Large intestine (tissue), 3 donors: ENCODE results near the gene DET1. TPM values are rescaled to one million over a fixed set of nuclear protein-coding genes. Genes with fewer than 3 reads are reported as not detected.
A peak's percentile ranks its signal among the peaks of the same experiment; 100 is the strongest.

Source experiments
- DNase-seq, 2 donors: peaks; one replicate each; pipeline versions ENCODE4 v3.0.0 to v3.0.0-alpha.2; 2013
- H3K27ac ChIP-seq: one replicate; pipeline ENCODE4 v1.5.1; 2013; ENCODE audit warnings: low read length
- H3K27me3 ChIP-seq: 2 replicates; pipeline ENCODE4 v1.6.1; 2013; ENCODE audit warnings: low read length; ENCODE audit not compliant: control insufficient read depth, insufficient read depth
- H3K36me3 ChIP-seq: 2 replicates; pipeline ENCODE4 v1.6.1; 2013; ENCODE audit warnings: low read length; ENCODE audit not compliant: control insufficient read depth, insufficient read depth
- H3K4me1 ChIP-seq: one replicate; pipeline ENCODE4 v1.6.1; 2013; ENCODE audit warnings: low read length; ENCODE audit not compliant: control insufficient read depth, insufficient read depth
- H3K4me3 ChIP-seq: one replicate; pipeline ENCODE4 v1.5.1; 2013; ENCODE audit warnings: low read length
- H3K9me3 ChIP-seq: one replicate; pipeline ENCODE4 v1.6.1; 2013; ENCODE audit warnings: mild to moderate bottlenecking, low read depth, low read length, moderate library complexity; ENCODE audit not compliant: control insufficient read depth
- WGBS: methylation state at CpG from one replicate; pipeline ENCODE4 v1.1.5; 2013; ENCODE audit warnings: low lambda C conversion rate; ENCODE audit not compliant: insufficient coverage; 5-methylcytosine and 5-hydroxymethylcytosine counted together
- polyA plus RNA-seq: library from polyadenylated mRNA; unstranded; fragments of 120-200 nt; gene quantifications from one replicate; pipeline ENCODE4 v1.2.1, GENCODE V29; 2013

The DET1 gene
- polyA plus RNA-seq, 1 donor: 12.1 TPM

DNA sequence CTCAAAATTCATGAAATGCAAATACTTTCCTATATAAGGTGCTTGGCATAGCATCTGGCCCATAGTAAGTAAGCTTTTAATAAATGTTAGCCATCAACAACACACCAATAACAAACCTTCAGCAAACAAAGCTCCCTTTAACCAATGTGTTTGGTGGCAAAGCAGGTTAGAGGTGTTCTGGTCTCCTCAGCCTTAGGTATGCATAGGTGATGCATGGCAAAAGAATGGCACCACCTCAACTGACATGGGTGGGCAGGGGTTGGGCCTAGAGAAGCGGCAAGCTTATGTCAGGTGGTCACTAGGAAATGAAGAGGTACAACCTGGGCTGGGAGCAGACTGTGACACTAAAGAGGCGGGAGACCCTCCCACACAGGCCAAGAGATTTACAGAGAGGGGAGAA lies 40.8 kb downstream of the DET1 start:
- WGBS: no CpG with 5 or more reads among the region's 2 CpGs
- Histone ChIP-seq H3K27me3 (no peaks in the 10 kb centered on the region), H3K4me1 (no peaks in the 10 kb centered on the region), H3K4me3 (no peak overlapping the region), H3K27ac (no peak overlapping the region), H3K36me3 (peaks cover 48% of the 10 kb centered on the region), H3K9me3 (no peaks in the 10 kb centered on the region)
- no peak for DNase-seq

DNA sequence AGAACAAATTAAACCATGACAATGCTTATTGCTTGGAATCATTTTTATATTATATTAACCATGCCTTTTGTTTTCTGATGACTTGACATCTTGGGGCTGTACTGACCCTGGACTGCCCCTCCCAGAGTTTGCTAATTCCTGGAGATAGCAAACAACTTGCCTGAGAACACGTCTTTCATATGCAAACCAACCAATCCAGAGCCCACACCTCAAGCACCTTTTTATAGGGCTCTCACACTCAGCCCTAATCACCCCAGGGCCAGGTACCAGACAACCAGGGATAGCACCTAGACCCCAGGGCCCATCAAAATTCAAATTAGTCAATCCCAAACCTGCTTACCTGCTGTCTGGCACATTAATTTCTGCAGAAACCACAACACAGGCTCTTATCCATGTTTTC lies 42.0 kb downstream of the DET1 start:
- H3K36me3 ChIP-seq: peaks cover 37% of the 10 kb centered on the region
- no peaks in the 10 kb centered on the region for H3K27me3 ChIP-seq
- no CpG with 5 or more reads among the region's 1 CpG for WGBS
- no peaks in the 10 kb centered on the region for H3K4me1 ChIP-seq
- no peak for DNase-seq
- no peaks in the 10 kb centered on the region for H3K9me3 ChIP-seq
- no peak overlapping the region for H3K4me3 ChIP-seq
- no peak overlapping the region for H3K27ac ChIP-seq

DNA sequence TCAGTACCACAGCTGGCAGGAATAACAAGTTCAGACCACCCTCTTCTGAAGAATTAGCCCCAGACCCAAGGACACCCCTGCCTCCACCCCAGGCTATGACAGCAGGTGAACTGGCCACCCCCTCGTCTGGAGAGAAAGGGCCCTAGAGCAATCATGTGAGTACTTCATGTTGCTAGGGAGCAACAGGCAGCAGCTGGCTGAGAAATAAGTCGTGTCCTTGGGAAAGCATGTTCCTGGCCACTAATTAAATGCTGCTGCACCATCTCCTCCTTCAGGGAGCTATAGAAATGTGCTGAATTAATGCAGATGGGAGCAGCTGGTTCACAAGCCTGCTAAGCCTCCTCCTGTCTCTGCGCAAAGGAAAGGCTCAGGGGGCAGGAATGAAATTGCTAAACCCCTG lies 47.5 kb downstream of the DET1 start:
- no peaks in the 10 kb centered on the region for H3K4me1 ChIP-seq
- H3K27me3 ChIP-seq: no peaks in the 10 kb centered on the region
- H3K36me3 ChIP-seq: peaks cover 18% of the 10 kb centered on the region
- no peak overlapping the region for H3K27ac ChIP-seq
- peak; percentile 3 to 9 for DNase-seq
- H3K9me3 ChIP-seq: no peaks in the 10 kb centered on the region
- WGBS: no CpG with 5 or more reads among the region's 3 CpGs
- H3K4me3 ChIP-seq: no peak overlapping the region

DNA sequence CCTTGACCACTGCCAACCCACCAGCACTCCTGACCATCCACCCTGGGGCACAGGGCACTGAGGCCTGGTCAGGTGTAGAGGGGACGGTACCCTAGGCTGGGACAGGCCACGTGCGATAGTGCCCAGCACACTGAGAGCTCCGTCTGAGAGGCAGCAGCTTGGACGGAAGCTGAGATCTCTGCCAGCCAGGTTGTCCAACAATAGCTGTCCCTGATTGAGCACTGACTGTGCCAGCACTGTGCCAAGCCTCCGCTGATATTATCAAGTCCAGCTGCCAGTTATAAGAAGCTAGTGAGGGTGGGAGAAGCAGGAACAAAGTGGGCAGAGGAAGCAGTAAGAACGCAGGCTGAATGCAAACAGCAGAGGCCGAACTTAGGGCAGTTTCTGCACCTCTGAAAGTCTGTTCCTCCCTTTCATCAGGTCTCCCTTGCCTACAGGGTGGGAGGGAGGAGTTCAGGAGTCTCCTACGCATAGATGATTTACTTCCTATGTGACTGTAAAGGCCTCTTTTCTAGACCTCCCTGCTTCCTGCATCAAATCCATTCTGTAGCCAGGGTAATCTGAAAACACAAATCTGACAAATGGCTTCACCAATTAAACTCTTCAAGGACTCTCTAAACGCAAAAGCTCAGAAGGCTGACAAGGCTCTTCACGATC lies 49.2 kb downstream of the DET1 start:
- Histone ChIP-seq H3K9me3 (no peaks in the 10 kb centered on the region), H3K36me3 (peaks cover 12% of the 10 kb centered on the region), H3K4me1 (no peaks in the 10 kb centered on the region), H3K27ac (no peak overlapping the region), H3K27me3 (no peaks in the 10 kb centered on the region), H3K4me3 (no peak overlapping the region)
- no peak for DNase-seq
- WGBS: 100% methylated on average over 1 of the region's 11 CpGs

DNA sequence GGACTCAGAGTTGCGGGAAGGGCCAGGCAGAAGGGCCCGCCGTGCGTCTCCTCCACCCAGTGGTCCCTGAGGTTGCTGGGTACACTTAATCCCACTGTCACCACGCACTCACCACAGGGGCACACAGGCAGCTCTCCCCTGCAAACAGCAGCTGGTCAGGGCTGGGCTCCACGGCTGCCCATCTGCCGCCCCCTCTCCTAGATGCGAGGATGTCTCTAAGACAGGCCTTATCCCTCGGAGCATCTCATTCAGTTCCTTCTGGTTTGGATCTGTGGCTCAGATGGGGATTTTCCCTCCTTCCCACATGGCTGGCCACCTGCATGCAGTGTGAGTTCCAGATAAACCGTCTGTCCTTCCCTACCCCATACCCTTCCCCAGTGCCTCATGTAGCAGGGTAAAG lies 52.6 kb downstream of the DET1 start:
- Histone ChIP-seq H3K27ac (no peak overlapping the region), H3K27me3 (no peaks in the 10 kb centered on the region), H3K4me1 (no peaks in the 10 kb centered on the region), H3K4me3 (no peak overlapping the region), H3K36me3 (peaks cover 12% of the 10 kb centered on the region), H3K9me3 (no peaks in the 10 kb centered on the region)
- WGBS: 100% methylated on average over 1 of the region's 10 CpGs
- no peak for DNase-seq

DNA sequence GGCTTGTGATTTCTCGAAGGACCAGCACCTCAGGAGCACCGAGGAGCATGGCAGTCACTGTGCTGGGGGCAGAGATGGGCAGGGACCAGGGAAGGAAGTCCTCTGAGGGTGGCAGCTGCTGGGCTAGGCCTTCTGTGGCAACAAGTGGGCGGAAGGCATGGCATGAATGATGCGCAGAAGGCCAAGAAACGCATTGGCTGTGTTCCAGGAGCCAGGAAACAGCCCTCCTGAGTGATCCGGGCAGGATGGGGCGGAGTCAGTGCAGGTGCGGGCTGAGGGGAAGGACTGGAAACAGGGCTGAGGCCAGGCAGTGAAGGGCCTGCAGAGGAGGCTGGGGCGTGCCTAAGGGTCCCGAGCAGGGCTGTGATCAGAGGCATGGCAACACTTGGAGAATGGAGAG lies 55.3 kb downstream of the DET1 start:
- Histone ChIP-seq H3K9me3 (no peaks in the 10 kb centered on the region), H3K27me3 (no peaks in the 10 kb centered on the region), H3K36me3 (peaks cover 4% of the 10 kb centered on the region), H3K4me3 (no peak overlapping the region), H3K27ac (no peak overlapping the region), H3K4me1 (no peaks in the 10 kb centered on the region)
- no peak for DNase-seq
- WGBS: no CpG with 5 or more reads among the region's 10 CpGs

DNA sequence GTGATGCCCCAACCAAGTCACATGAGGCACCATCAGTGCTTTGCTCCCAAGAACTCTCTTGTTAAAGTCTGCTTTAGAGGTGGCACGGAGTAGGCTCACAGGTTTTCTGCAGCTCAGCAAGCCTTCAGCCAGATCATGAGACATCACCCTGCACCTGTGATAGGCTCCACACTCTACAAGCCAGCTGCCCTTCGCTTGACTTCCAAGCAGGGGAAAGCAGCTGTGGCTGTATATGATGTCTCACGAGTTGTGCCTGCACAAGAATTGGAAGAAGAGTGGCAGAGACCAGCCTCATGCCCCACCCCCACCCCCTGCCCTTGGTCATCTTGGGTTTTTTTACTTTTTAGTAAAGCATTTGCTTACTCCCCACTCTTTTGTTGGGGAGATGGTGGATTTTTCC lies 56.4 kb downstream of the DET1 start:
- Histone ChIP-seq H3K9me3 (no peaks in the 10 kb centered on the region), H3K4me3 (no peak overlapping the region), H3K4me1 (no peaks in the 10 kb centered on the region), H3K27ac (no peak overlapping the region), H3K27me3 (no peaks in the 10 kb centered on the region), H3K36me3 (peaks cover 3% of the 10 kb centered on the region)
- DNase-seq: no peak
- no CpG with 5 or more reads among the region's 3 CpGs for WGBS

DNA sequence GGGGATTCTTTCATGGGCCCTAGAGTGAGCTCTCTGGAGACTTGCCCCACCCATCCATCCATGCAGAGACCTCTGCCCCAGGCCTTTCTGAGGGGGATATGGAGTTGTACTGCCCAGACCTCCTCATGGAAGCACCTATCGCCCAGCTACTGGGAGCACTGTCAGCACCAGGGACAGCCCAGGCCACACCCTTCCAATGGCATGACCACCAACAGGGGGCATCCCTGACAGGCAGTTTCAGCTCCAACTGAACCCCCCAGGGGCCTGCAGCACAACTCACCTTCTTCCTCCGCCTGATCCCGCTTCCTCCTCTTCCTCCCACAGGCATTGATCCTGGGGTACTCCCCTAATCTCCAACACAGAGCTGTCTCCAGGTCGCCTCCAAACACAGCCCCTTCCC lies 57.2 kb downstream of the DET1 start:
- H3K27ac ChIP-seq: no peak overlapping the region
- no peak for DNase-seq
- H3K4me1 ChIP-seq: no peaks in the 10 kb centered on the region
- H3K9me3 ChIP-seq: no peaks in the 10 kb centered on the region
- WGBS: no CpG with 5 or more reads among the region's 4 CpGs
- no peaks in the 10 kb centered on the region for H3K36me3 ChIP-seq
- H3K27me3 ChIP-seq: no peaks in the 10 kb centered on the region
- H3K4me3 ChIP-seq: no peak overlapping the region

DNA sequence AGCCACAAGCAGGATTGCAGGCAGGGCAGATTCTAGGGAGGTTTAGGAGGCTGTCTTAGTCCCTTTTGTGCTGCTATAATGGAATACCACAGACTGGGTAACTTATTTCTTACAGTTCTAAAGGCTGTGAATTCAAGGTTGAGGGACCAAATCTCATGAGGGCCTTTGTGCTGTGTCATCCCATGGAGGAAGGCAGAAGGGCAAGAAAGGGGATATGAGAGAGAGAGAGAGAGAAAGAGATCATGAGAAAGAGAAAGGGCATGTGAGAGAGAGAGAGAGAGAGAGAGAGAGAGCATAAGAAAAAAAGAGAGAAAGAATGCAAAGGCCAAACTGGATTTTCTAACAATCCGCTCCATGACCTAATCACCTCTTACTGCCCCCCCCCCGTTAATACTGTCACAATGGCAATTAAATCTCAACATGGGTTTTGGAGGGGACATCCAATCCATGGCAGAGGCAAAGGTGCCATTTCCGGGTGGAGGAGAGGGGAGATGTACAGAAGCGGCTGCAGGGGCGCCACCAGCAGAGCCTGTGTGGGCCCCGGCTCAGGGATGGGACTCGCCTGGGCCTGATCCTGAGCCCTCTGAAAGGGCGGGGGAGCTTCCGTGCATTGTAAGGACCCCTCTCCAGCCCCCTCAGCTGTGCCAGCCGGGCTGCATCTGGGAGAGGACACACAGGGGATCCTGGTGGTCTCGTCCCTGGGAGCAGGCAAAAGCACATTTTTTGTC lies 58.5 kb downstream of the DET1 start:
- no peaks in the 10 kb centered on the region for H3K27me3 ChIP-seq
- H3K4me3 ChIP-seq: no peak overlapping the region
- H3K36me3 ChIP-seq: peaks cover 2% of the 10 kb centered on the region
- no peaks in the 10 kb centered on the region for H3K4me1 ChIP-seq
- DNase-seq: no peak
- H3K9me3 ChIP-seq: no peaks in the 10 kb centered on the region
- WGBS: no CpG with 5 or more reads among the region's 11 CpGs
- no peak overlapping the region for H3K27ac ChIP-seq

DNA sequence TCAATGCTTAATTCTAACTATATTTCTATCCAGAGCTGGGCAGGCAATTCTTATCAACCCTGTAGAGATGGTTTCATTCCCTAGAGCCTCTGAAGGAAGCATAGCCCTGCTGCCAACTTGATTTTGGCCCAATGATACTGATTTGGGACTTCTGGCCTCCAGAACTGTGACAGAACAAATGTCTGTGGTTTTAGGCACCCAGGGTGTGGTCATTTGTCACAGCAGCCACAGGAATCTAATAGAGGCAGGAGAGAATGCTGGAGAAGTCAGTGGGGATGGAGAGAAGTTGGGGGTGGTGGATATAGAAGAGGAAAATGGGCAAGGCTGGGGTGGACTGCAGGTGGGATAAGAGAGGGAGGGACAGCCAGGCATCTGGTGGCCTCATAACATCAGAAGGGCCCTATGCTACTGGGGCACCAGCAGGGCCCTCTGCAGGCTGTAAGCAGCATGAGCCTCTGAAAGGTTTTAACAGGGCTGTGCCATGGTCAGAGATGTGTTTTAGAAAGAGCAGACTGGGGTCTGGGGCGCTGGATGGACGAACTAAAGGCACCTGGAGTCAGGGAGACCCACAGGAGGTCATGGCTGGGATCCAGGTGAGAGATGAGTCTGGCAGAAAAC lies 59.2 kb downstream of the DET1 start:
- Histone ChIP-seq H3K4me1 (no peaks in the 10 kb centered on the region), H3K27me3 (no peaks in the 10 kb centered on the region), H3K9me3 (no peaks in the 10 kb centered on the region), H3K27ac (no peak overlapping the region), H3K4me3 (no peak overlapping the region), H3K36me3 (peaks cover 2% of the 10 kb centered on the region)
- WGBS: no CpG with 5 or more reads among the region's 2 CpGs
- DNase-seq: no peak
